ENCODE results near the gene NPAS1.

Gene NPAS1

GRCh38 chr19:47020992-47021496 is 1.4 kb downstream of the NPAS1 start:
- no peak for DNase-seq (ENCODE audit: low read depth in 2 of 2)

GRCh38 chr19:47021536-47022139 is 2.0 kb downstream of the NPAS1 start:
- DNase-seq (ENCODE audit: low read depth in 2 of 2): no peak

GRCh38 chr19:47022140-47022536 is 2.5 kb downstream of the NPAS1 start:
- no peak for DNase-seq (ENCODE audit: low read depth in 2 of 2)

DNA sequence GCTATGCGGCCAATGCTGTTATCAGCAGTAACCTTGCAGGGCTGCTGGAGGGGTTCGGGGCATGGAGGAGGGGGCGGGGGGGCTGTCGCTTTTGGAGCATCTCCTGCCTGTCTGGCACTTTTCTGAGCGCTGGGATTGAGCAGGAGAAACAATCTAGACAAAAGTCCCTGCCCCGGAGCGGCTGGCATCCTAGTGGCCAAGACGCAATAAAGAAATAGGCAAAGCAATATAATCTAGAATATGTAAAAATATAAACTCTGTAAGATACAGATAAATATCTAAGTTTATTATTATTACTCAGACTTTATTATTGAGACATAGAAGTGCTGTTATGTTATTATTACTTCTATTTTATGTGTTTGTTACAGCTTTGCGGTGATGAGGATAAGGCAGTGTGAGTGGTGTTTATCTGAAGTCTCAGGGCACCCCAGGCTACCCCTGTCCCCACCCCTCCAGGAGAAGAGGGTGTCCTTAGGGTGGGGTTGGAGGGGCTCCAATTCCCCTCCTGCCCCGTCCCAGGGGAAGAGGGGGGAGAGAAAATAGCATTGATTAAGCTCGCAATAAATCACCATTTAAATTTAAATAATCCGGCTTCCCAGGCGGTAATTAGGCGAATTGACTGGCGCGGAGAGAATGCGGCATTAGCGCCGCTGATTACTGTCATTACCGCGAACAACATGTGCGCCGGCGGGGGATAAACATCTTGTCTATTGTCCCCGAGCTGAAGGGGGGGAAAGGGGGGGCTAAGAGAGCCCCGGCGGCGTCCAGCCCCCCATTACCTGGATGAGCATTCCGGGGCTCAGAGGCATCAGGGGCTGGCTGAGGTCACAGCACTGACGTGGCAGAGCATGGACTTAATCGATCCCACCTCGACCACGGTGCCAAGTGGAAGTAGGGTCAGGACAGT is 3.2 kb downstream of the NPAS1 start:
- DNase-seq (ENCODE audit: low read depth in 2 of 2): no peak

GRCh38 chr19:47023448-47023794 is 3.8 kb downstream of the NPAS1 start:
- DNase-seq (ENCODE audit: low read depth in 2 of 2): no peak

GRCh38 chr19:47024502-47024901 is 4.9 kb downstream of the NPAS1 start:
- DNase-seq (ENCODE audit: low read depth in 2 of 2): no peak

- DNase-seq (ENCODE audit: low read depth in 2 of 2): no peak
These were observed 6.5 kb downstream of the NPAS1 start for GRCh38 chr19:47026156-47026555.

DNA sequence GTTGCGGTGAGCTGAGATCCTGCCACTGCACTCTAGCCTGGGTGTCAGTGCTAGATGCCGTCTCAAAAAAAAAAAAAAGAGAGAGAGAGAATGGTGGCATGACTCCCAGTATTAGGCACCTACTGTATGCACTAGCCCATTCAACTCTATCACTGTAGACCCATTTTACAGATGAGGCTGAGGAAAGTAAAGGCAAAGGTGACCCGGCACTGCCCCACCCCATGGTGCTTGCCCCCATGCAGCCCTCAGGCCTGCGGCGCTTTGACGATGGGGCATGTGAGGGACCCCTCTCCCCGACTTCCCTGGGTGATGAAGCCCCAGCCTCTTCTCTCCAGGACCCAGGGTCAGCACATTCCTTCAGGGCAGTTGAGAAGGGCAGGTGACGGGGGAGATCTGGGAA is 7.3 kb downstream of the NPAS1 start:
- DNase-seq (ENCODE audit: low read depth in 2 of 2): no peak

- DNase-seq (ENCODE audit: low read depth in 2 of 2): no peak
These were observed 8.0 kb downstream of the NPAS1 start for GRCh38 chr19:47027586-47028088.

- DNase-seq (ENCODE audit: low read depth in 2 of 2): no peak
These were observed 8.6 kb downstream of the NPAS1 start for GRCh38 chr19:47028195-47028601.

- peak; percentile 43 to 44 for DNase-seq (ENCODE audit: low read depth in 2 of 2)
These were observed 12.7 kb downstream of the NPAS1 start for GRCh38 chr19:47032171-47032811.

GRCh38 chr19:47035127-47036096 is 15.8 kb downstream of the NPAS1 start:
- DNase-seq (ENCODE audit: low read depth in 2 of 2): peak; percentile 85 to 93

GRCh38 chr19:47036097-47036651 is 16.5 kb downstream of the NPAS1 start:
- DNase-seq (ENCODE audit: low read depth in 2 of 2): no peak

DNA sequence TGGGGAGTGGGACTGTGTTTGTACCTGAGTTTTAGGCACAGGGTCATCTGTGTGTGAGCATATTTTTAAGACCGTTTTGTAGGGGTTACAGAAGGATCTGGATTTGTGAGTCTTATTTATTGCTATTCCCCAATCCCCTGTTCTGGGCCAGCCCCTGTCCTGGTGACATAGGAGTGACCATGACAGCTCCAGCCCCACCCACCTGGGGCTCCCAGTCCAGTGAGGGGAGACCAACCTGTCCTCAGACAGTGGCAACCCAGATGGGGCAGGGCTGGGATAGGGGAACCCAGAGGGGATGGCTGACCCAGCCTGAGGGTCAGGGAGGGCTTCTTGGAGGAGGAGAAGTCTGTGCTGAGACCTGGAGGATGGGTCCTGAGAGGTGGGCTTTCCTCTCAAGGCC is 18.1 kb downstream of the NPAS1 start:
- DNase-seq (ENCODE audit: low read depth in 2 of 2): no peak

- DNase-seq (ENCODE audit: low read depth in 2 of 2): no peak
These were observed 19.7 kb downstream of the NPAS1 start for GRCh38 chr19:47039239-47039874.

- DNase-seq (ENCODE audit: low read depth in 2 of 2): no peak
These were observed 21.2 kb downstream of the NPAS1 start for GRCh38 chr19:47040869-47041268.

DNA sequence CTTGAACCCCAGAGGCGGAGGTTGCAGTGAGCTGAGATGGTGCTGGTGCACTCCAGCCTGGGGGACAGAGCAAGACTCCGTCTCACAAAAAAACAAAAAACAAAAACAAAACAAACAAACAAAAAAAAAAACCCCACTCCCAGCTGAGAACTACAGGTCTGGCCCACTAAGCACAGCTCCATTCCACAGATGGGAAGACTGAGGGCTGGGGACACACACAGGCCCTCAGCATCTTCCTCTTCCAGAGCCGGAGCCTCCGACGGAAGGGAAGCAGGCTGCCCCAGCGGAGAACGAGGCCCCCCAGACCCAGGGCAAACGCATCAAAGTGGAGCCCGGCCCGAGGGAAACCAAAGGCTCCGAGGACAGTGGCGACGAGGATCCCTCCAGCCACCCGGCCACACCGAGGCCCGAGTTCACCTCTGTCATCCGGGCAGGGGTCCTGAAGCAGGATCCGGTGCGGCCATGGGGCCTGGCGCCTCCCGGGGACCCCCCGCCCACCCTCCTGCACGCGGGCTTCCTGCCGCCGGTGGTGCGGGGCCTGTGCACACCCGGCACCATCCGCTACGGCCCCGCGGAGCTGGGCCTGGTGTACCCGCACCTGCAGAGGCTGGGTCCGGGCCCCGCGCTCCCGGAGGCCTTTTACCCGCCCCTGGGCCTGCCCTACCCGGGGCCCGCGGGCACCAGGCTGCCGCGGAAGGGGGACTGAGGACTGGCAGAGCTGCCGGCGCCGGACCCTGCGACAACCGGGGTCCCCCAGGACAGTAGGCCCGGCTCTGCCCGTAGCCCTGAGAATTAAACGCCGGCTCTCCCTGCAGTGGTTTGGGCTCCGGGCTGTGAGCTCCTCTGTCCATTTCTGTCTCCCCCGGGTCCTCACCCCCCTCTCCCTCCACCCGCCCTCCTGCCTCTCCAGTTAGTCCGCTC is 25.6 kb downstream of the NPAS1 start:
- no peak for DNase-seq (ENCODE audit: low read depth in 2 of 2)

GRCh38 chr19:47045867-47046470 is 26.3 kb downstream of the NPAS1 start:
- DNase-seq (ENCODE audit: low read depth in 2 of 2): no peak

- DNase-seq (ENCODE audit: low read depth in 2 of 2): no peak
These were observed 27.7 kb downstream of the NPAS1 start for GRCh38 chr19:47047272-47047762.
